Lung (tissue), 12 donors: ENCODE results near the gene TMEM53. TPM values are rescaled to one million over a fixed set of nuclear protein-coding genes. Genes with fewer than 3 reads are reported as not detected.

Experiments used
- ATAC-seq: fragments of 200-7000 bp; cut with Tn5 transposase; one replicate; pipeline ENCODE4 v1.9.1; 2020; ENCODE audit warnings: moderate number of reproducible peaks; ENCODE audit not compliant: insufficient read depth, low FRiP score
- DNase-seq, 3 donors: peaks; one replicate each; pipeline ENCODE4 v3.0.0-alpha.2; 2013 to 2017
- H3K27ac ChIP-seq, 2 donors: one replicate each; pipeline ENCODE4 v1.5.1; 2013; ENCODE audit warnings: mild to moderate bottlenecking in 2 of 2, moderate library complexity in 2 of 2, control low read depth in 1 of 2, inconsistent platforms in 1 of 2, low read depth in 1 of 2, low read length in 1 of 2
- H3K27me3 ChIP-seq, 3 donors: one replicate each; pipeline ENCODE4 v1.5.1; 2013; ENCODE audit warnings: low read length in 2 of 3; ENCODE audit not compliant: control insufficient read depth in 3 of 3, insufficient read depth in 3 of 3
- H3K36me3 ChIP-seq, 4 donors: one replicate each; pipeline ENCODE4 v1.5.1; 2013; ENCODE audit warnings: low read length in 4 of 4, mild to moderate bottlenecking in 1 of 4, moderate library complexity in 1 of 4; ENCODE audit not compliant: control insufficient read depth in 4 of 4, insufficient read depth in 4 of 4
- H3K4me1 ChIP-seq, 5 donors: one replicate each; pipeline ENCODE4 v1.5.1; 2013; ENCODE audit warnings: low read length in 5 of 5, mild to moderate bottlenecking in 2 of 5, moderate library complexity in 1 of 5; ENCODE audit not compliant: control insufficient read depth in 5 of 5, insufficient read depth in 5 of 5
- H3K4me3 ChIP-seq: one replicate; pipeline ENCODE4 v1.5.1; 2013; ENCODE audit warnings: mild to moderate bottlenecking, control low read depth, moderate library complexity
- H3K9ac ChIP-seq, 2 donors: one replicate each; pipeline ENCODE4 v1.5.1; 2013; ENCODE audit warnings: low read length in 2 of 2, control low read depth in 1 of 2; ENCODE audit not compliant: insufficient read depth in 1 of 2
- H3K9me3 ChIP-seq, 4 donors: one replicate each; pipeline ENCODE4 v1.5.1; 2013; ENCODE audit warnings: low read length in 3 of 4, mild to moderate bottlenecking in 1 of 4, moderate library complexity in 1 of 4; ENCODE audit not compliant: control insufficient read depth in 4 of 4, insufficient read depth in 3 of 4
- CTCF ChIP-seq: IDR thresholded peaks from 2 replicates; pipeline ENCODE4 v1.5.1; 2012; ENCODE audit warnings: mild to moderate bottlenecking; ENCODE audit errors: control extremely low read depth, extremely low read depth
- WGBS, 2 donors: extraction: QIAGEN DNeasy Blood & Tissue Kit; methylation state at CpG; one replicate each; pipeline ENCODE4 v1.1.7; 2013; 5-methylcytosine and 5-hydroxymethylcytosine counted together
- polyA plus RNA-seq, 2 donors: library from polyadenylated mRNA; stranded (reverse); fragments of 200-250 nt; gene quantifications; one replicate each; pipeline ENCODE4 v1.2.1, GENCODE V29; 2013
- total RNA-seq, 2 donors: library from RNA; depleted of rRNA in 1 of 2; stranded (reverse); fragments of >200 nt in 1 of 2; gene quantifications; one replicate each; pipeline ENCODE4 v1.2.1, GENCODE V29; 2014 to 2021
- donor health status: control.
- donor health status: control.
- donor health status: Bipolar disorder and iron deficiency.
- donor health status: healthy.
- donor health status: DM: yes; HTN: yes; CAD: no.

Gene TMEM53
- total and polyA plus RNA-seq, 4 donors = 7.1 to 26.4 (median 18.4) TPM

GRCh38 chr1:44655609-44656008 is 18.7 kb downstream of the TMEM53 start:
- peak; percentile 5 for TF ChIP-seq CTCF
- Histone ChIP-seq H3K9ac (no peak overlapping the region), H3K9me3 (no peaks in the 10 kb centered on the region), H3K27ac (no peak overlapping the region), H3K27me3 (no peaks in the 10 kb centered on the region), H3K4me3 (no peak overlapping the region), H3K4me1 (peaks cover 0 to 6% (median 4%) of the 10 kb centered on the region in 5 donors), H3K36me3 (peaks cover 0 to 33% (median 3%) of the 10 kb centered on the region in 4 donors)
- 77 to 84% methylated on average over 5 of the region's 5 CpGs for WGBS, 2 donors
- DNase-seq (no peak), ATAC-seq (no peak)

GRCh38 chr1:44654621-44655187 is 19.6 kb downstream of the TMEM53 start:
- Histone ChIP-seq H3K27me3 (no peaks in the 10 kb centered on the region), H3K4me1 (no peaks in the 10 kb centered on the region), H3K4me3 (no peak overlapping the region), H3K9ac (no peak overlapping the region), H3K9me3 (no peaks in the 10 kb centered on the region), H3K36me3 (peaks cover 0 to 42% (median 6%) of the 10 kb centered on the region in 4 donors), H3K27ac (no peak overlapping the region)
- ATAC-seq (no peak), DNase-seq (no peak)
- no peak for TF ChIP-seq CTCF
- 94 to 95% methylated on average over 35 of the region's 35 CpGs for WGBS, 2 donors

- TF ChIP-seq CTCF = no peak
- Histone ChIP-seq H3K4me3 (no peak overlapping the region), H3K27ac (no peak overlapping the region), H3K9ac (no peak overlapping the region), H3K36me3 (peaks cover 3 to 53% (median 10%) of the 10 kb centered on the region in 4 donors), H3K4me1 (no peaks in the 10 kb centered on the region), H3K27me3 (no peaks in the 10 kb centered on the region), H3K9me3 (no peaks in the 10 kb centered on the region)
- no peak for DNase-seq
- ATAC-seq = no peak
- 67 to 72% methylated on average over 11 of the region's 11 CpGs for WGBS, 2 donors
Measured at GRCh38 chr1:44653107-44653964, 20.9 kb downstream of the TMEM53 start.
